Prostate gland (tissue), 2 donors: ENCODE data around the gene TBX18. TPM values are rescaled to one million over a fixed set of nuclear protein-coding genes. Genes with fewer than 3 reads are reported as not detected.

Experiments
- DNase-seq: peaks from one replicate; pipeline ENCODE4 v3.0.0-alpha.2; 2019; ENCODE audit warnings: low spot score
- H3K27ac ChIP-seq, 2 donors: fragments of 200-600 bp; sonication (generic); 2 replicates each; pipeline ENCODE4 v1.5.1; 2017 to 2019
- H3K27me3 ChIP-seq: fragments of 200-600 bp; sonication (generic); replicated peaks from 2 replicates; pipeline ENCODE4 v1.5.1; 2019; ENCODE audit not compliant: insufficient read depth
- H3K36me3 ChIP-seq, 2 donors: fragments of 200-600 bp; sonication (generic); 1 replicate in 1 of 2; 2 replicates in 1 of 2; pipeline versions ENCODE4 v1.5.1 to v1.8.1; 2017 to 2019
- H3K4me1 ChIP-seq: fragments of 200-600 bp; sonication (generic); replicated peaks from 2 replicates; pipeline ENCODE4 v1.5.1; 2019
- H3K4me3 ChIP-seq, 2 donors: fragments of 200-600 bp; sonication (generic); 2 replicates each; pipeline ENCODE4 v1.5.1; 2017 to 2019
- H3K9me3 ChIP-seq: fragments of 200-600 bp; sonication (generic); 2 replicates; pipeline ENCODE4 v1.5.1; 2017
- POLR2A ChIP-seq: fragments of 450-650 bp; IDR thresholded peaks from one replicate; pipeline ENCODE4 v1.6.1; 2016; ENCODE audit warnings: antibody characterized with exemption, mild to moderate bottlenecking
- POLR2AphosphoS5 ChIP-seq: sonication (generic); formaldehyde crosslinking; IDR thresholded peaks from one replicate; pipeline ENCODE4 v1.6.1; 2017; ENCODE audit warnings: antibody characterized with exemption
- WGBS: methylation state at CpG from one replicate; pipeline ENCODE4 v1.1.5; 2018; 5-methylcytosine and 5-hydroxymethylcytosine counted together
- intact Hi-C: fragments of 100-400 bp; cut with DNase I; formaldehyde crosslinking; loops from one replicate; pipeline ENCODE4 v1.14.2; 2022
- total RNA-seq, 2 donors: library from RNA; depleted of rRNA; stranded (reverse); fragments of >200 nt; gene quantifications; one replicate each; pipeline ENCODE4 v1.1.0, GENCODE V29; 2016
- TF ChIP-seq, protein P1 (sequence below), 4 experiments: fragments of 200-600 bp in 2 of 4; fragments of 450-650 bp in 2 of 4; sonication (generic) in 2 of 4; IDR thresholded peaks; 1 replicate in 3 of 4; 2 replicates in 1 of 4; pipeline ENCODE4 v1.5.1; 2016 to 2019; ENCODE audit warnings: antibody characterized with exemption in 4 of 4, mild to moderate bottlenecking in 2 of 4, moderate library complexity in 2 of 4

The TBX18 gene
- total RNA-seq, 2 donors from 2014 or later, result 0.05 to 3.4 TPM

DNA sequence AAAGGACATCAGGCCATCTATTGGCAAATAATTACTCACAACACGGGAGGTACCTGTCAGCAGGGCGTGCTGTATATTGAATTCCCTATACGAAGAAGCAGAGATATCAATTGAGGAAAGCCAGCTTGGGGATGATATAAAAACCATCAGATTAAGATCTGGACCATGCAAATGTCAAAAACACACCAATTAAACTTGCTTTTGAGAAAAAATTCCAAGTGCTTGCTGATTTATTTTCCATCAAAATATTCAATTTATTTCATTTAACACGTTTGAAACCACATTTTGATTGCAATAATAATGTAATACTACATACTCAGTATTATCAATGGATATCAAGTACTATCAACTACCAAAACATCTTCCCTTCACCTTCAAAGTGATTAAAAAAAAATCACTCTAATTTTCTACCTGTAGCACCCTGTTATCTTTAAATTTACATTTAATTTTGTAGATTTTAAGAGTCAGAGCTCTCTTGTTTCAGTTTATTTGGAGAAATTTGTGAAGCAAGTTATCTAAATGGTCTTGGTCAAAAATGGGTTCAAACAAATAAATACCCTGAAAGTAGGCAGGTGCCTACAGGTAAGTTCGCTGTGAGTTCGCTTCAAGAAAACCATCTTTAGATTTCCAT is 6.8 kb upstream of the TBX18 start:
- Histone ChIP-seq H3K9me3 (no peaks in the 10 kb centered on the region), H3K27ac (no peak overlapping the region), H3K4me3 (no peak overlapping the region), H3K27me3 (peaks cover 52% of the 10 kb centered on the region), H3K4me1 (no peaks in the 10 kb centered on the region), H3K36me3 (no peaks in the 10 kb centered on the region)
- no peak for DNase-seq
- intact Hi-C loops, result no loop called here
- TF ChIP-seq, protein P1, sequence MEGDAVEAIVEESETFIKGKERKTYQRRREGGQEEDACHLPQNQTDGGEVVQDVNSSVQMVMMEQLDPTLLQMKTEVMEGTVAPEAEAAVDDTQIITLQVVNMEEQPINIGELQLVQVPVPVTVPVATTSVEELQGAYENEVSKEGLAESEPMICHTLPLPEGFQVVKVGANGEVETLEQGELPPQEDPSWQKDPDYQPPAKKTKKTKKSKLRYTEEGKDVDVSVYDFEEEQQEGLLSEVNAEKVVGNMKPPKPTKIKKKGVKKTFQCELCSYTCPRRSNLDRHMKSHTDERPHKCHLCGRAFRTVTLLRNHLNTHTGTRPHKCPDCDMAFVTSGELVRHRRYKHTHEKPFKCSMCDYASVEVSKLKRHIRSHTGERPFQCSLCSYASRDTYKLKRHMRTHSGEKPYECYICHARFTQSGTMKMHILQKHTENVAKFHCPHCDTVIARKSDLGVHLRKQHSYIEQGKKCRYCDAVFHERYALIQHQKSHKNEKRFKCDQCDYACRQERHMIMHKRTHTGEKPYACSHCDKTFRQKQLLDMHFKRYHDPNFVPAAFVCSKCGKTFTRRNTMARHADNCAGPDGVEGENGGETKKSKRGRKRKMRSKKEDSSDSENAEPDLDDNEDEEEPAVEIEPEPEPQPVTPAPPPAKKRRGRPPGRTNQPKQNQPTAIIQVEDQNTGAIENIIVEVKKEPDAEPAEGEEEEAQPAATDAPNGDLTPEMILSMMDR (IDR thresholded peaks at IDR 0.05), result no peak
- no peak for TF ChIP-seq POLR2A
- no peak for TF ChIP-seq POLR2AphosphoS5
- WGBS, result 11% methylated on average over 6 of the region's 6 CpGs

DNA sequence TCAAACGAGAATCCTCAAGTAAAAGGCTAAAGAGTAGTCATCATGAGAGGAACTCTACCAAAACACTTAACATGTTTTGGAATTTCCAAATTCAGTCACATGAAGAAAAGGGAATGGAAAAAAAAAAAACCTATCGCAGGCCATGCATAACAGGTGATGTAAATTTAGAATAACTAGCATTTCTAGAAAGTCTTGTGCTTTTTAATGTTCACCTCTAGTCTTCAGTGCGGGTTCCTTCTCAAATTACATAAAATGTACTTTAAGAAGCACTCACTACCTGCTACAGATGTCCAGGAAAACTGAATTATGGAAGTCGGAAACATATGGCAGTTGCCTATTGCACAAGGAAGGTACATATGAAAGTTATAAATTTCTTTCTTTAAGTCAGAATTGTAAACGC is 6.1 kb upstream of the TBX18 start:
- Histone ChIP-seq H3K27me3 (peaks cover 55% of the 10 kb centered on the region), H3K4me1 (no peaks in the 10 kb centered on the region), H3K4me3 (no peak overlapping the region), H3K36me3 (no peaks in the 10 kb centered on the region), H3K27ac (no peak overlapping the region), H3K9me3 (no peaks in the 10 kb centered on the region)
- TF ChIP-seq POLR2AphosphoS5, result no peak
- TF ChIP-seq, protein P1 (IDR thresholded peaks at IDR 0.05), result no peak
- TF ChIP-seq POLR2A, result no peak
- intact Hi-C loops, result no loop called here
- 22% methylated on average over 5 of the region's 5 CpGs for WGBS
- DNase-seq, result no peak

GRCh38 chr6:84769306-84769705 is 4.9 kb upstream of the TBX18 start:
- Histone ChIP-seq H3K27ac (no peak overlapping the region), H3K27me3 (peaks cover 56% of the 10 kb centered on the region), H3K4me1 (no peaks in the 10 kb centered on the region), H3K36me3 (no peaks in the 10 kb centered on the region), H3K9me3 (no peaks in the 10 kb centered on the region), H3K4me3 (no peak overlapping the region)
- no peak for DNase-seq
- TF ChIP-seq POLR2A, result no peak
- TF ChIP-seq, protein P1 (IDR thresholded peaks at IDR 0.05), result no peak
- TF ChIP-seq POLR2AphosphoS5, result no peak
- WGBS, result 8% methylated on average over 5 of the region's 5 CpGs
- intact Hi-C loops, result no loop called here

DNA sequence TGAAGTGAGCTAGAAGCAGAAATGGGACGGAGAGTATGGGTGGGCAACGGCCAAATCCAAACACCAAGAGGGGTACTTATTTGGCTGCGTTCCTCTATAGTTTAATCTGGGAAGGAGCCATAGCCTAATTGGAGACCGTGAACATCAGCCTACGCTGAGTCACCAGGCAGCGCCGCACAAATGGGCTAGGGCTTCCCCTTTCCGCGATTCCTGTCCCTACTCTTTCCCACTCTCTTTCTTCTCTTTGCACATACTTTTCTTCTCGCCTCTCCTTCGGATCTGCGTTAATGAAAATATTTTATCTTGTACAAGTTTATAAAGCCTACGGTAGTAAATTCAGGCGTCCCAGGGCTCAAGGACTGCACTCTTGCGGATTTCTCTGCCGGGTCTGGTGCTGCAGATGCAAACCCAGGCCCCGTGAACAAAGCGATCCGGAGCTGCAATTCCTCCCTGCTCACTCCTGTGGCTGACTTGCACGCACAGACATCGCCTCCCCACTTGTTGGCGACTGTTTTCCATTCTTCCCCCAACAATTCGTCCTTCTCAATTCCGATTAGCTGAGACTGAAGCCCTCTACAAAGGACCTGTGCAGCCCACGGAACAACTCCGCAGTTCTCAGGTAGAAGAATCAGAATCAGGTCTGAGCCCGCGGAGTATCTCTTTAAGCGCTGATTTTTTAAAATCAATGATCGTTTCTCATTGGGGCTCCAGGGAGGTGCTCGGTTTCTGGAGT is 4.2 kb upstream of the TBX18 start:
- no peaks in the 10 kb centered on the region for H3K4me1 ChIP-seq
- H3K9me3 ChIP-seq, result no peaks in the 10 kb centered on the region
- no peak for DNase-seq
- TF ChIP-seq POLR2A (no peak), POLR2AphosphoS5 (no peak)
- TF ChIP-seq, protein P1 (IDR thresholded peaks at IDR 0.05), result no peak
- no peak overlapping the region for H3K4me3 ChIP-seq
- intact Hi-C loops, result no loop called here
- H3K27ac ChIP-seq, result no peak overlapping the region
- H3K27me3 ChIP-seq, result peaks cover 59% of the 10 kb centered on the region
- 5% methylated on average over 31 of the region's 31 CpGs for WGBS
- no peaks in the 10 kb centered on the region for H3K36me3 ChIP-seq
